Natural killer cell (primary cell): ENCODE measurements around the gene G0S2. TPM values are rescaled to one million over a fixed set of nuclear protein-coding genes. Genes with fewer than 3 reads are reported as not detected.
"Not testable (repeated sequence)": the region's sequence is repeated elsewhere in the genome, so short reads cannot be mapped to it uniquely, and the experiment has no call there.

Source experiments
- ATAC-seq, 3 donors: fragments of 150-1000 bp in 2 of 3; fragments of 200-7000 bp in 1 of 3; cut with Tn5 transposase; 1 replicate in 1 of 3; 2 replicates in 2 of 3; pipeline ENCODE4 v1.10.0; 2021; ENCODE audit warnings: mild to moderate bottlenecking in 2 of 3, moderate library complexity in 2 of 3
- DNase-seq, 2 donors: peaks; one replicate each; pipeline versions ENCODE4 v3.0.0 to v3.0.0-alpha.2; 2013 to 2021; ENCODE audit warnings: mixed read lengths in 1 of 2
- H3K27ac ChIP-seq: one replicate; pipeline ENCODE4 v1.5.1; 2013; ENCODE audit warnings: mild to moderate bottlenecking, low read length
- H3K27me3 ChIP-seq: one replicate; pipeline ENCODE4 v1.6.1; 2013; ENCODE audit warnings: low read length; ENCODE audit not compliant: control insufficient read depth, insufficient read depth
- H3K36me3 ChIP-seq: one replicate; pipeline ENCODE4 v1.6.1; 2013; ENCODE audit warnings: low read length; ENCODE audit not compliant: control insufficient read depth, insufficient read depth
- H3K4me1 ChIP-seq: one replicate; pipeline ENCODE4 v1.6.1; 2013; ENCODE audit warnings: low read length; ENCODE audit not compliant: control insufficient read depth, insufficient read depth
- H3K4me3 ChIP-seq: one replicate; pipeline ENCODE4 v1.5.1; 2013; ENCODE audit warnings: low read length
- H3K9me3 ChIP-seq: one replicate; pipeline ENCODE4 v1.6.1; 2013; ENCODE audit warnings: low read length; ENCODE audit not compliant: control insufficient read depth, insufficient read depth
- H3K27ac Mint-ChIP-seq, 2 donors: one replicate each; pipeline ENCODE4 v1.8.0; 2022; ENCODE audit warnings: mild to moderate bottlenecking in 2 of 2, mixed read lengths in 2 of 2, moderate library complexity in 1 of 2
- H3K27me3 Mint-ChIP-seq, 2 donors: one replicate each; pipeline ENCODE4 v1.8.0; 2022; ENCODE audit warnings: low read depth in 2 of 2, mixed read lengths in 2 of 2
- H3K36me3 Mint-ChIP-seq: one replicate; pipeline ENCODE4 v1.8.0; 2022; ENCODE audit warnings: mixed read lengths
- H3K4me1 Mint-ChIP-seq, 2 donors: one replicate each; pipeline ENCODE4 v1.8.0; 2022; ENCODE audit warnings: mixed read lengths in 2 of 2
- H3K4me3 Mint-ChIP-seq: one replicate; pipeline ENCODE4 v1.8.0; 2022; ENCODE audit warnings: mild to moderate bottlenecking, moderate library complexity, mixed read lengths
- H3K9me3 Mint-ChIP-seq, 2 donors: one replicate each; pipeline ENCODE4 v1.8.0; 2022; ENCODE audit warnings: mixed read lengths in 2 of 2
- WGBS: methylation state at CpG from one replicate; pipeline ENCODE4 v1.1.7; 2013; ENCODE audit warnings: missing lambda C conversion rate; ENCODE audit not compliant: insufficient coverage; 5-methylcytosine and 5-hydroxymethylcytosine counted together
- intact Hi-C: fragments of 100-400 bp; cut with micrococcal nuclease; formaldehyde crosslinking; loops from one replicate; pipeline ENCODE4 v1.14.2; 2022
- total RNA-seq, 4 donors: library from RNA; stranded (reverse); fragments of 120-200 nt in 1 of 4; gene quantifications; one replicate each; pipeline versions ENCODE4 v1.2.3 to v1.2.4, GENCODE V29; 2013 to 2022
- TF ChIP-seq, protein P1 (sequence below): fragments of 200-600 bp; IDR thresholded peaks from one replicate; pipeline ENCODE4 v1.8.0; 2022; ENCODE audit warnings: antibody characterized with exemption

Gene G0S2
- total RNA-seq, 3 donors from 2014 or later (not counting 1 experiment from before 2014, with no cell fraction given): 15.3 to 132 (median 22.0) TPM

GRCh38 chr1:209696673-209697072 is 21.5 kb downstream of the G0S2 start:
- Mint-ChIP-seq H3K9me3 (no peaks in the 10 kb centered on the region), H3K4me3 (no peak overlapping the region), H3K4me1 (peaks cover 9 to 11% of the 10 kb centered on the region in 2 donors), H3K36me3 (no peaks in the 10 kb centered on the region), H3K27me3 (peaks cover 0 to 5% of the 10 kb centered on the region in 2 donors), H3K27ac (no peak overlapping the region)
- no peak for ATAC-seq
- Histone ChIP-seq H3K36me3 (no peaks in the 10 kb centered on the region), H3K9me3 (no peaks in the 10 kb centered on the region), H3K4me1 (no peaks in the 10 kb centered on the region), H3K4me3 (no peak overlapping the region), H3K27ac (no peak overlapping the region), H3K27me3 (no peaks in the 10 kb centered on the region)
- intact Hi-C loops: no loop called here
- DNase-seq: no peak
- TF ChIP-seq, protein P1, sequence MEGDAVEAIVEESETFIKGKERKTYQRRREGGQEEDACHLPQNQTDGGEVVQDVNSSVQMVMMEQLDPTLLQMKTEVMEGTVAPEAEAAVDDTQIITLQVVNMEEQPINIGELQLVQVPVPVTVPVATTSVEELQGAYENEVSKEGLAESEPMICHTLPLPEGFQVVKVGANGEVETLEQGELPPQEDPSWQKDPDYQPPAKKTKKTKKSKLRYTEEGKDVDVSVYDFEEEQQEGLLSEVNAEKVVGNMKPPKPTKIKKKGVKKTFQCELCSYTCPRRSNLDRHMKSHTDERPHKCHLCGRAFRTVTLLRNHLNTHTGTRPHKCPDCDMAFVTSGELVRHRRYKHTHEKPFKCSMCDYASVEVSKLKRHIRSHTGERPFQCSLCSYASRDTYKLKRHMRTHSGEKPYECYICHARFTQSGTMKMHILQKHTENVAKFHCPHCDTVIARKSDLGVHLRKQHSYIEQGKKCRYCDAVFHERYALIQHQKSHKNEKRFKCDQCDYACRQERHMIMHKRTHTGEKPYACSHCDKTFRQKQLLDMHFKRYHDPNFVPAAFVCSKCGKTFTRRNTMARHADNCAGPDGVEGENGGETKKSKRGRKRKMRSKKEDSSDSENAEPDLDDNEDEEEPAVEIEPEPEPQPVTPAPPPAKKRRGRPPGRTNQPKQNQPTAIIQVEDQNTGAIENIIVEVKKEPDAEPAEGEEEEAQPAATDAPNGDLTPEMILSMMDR: no peak

DNA sequence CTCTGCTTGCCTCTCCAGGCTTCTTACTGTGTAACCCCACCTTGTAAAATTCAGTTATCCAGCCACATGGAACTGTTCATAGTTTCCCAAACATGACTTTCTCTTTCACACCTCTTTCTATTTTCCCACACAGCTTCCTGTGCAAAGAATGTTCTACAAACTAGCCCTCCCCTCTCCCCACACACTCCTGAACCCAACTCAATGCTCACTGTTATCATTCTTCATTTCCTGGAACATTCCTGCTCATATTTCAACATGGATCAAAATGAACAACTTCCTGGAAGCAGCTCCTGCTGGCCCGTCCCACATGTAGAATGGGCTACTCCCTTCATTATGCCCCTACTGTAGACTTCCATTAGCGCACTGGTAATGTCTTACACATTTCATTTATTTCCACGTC is 21.9 kb downstream of the G0S2 start:
- 98% methylated on average over 2 of the region's 3 CpGs for WGBS
- Mint-ChIP-seq H3K27me3 (peaks cover 0 to 7% of the 10 kb centered on the region in 2 donors), H3K4me1 (peaks cover 9 to 11% of the 10 kb centered on the region in 2 donors), H3K27ac (no peak overlapping the region), H3K4me3 (no peak overlapping the region), H3K9me3 (no peaks in the 10 kb centered on the region), H3K36me3 (no peaks in the 10 kb centered on the region)
- intact Hi-C loops: no loop called here
- TF ChIP-seq, protein P1: no peak
- no peaks in the 10 kb centered on the region for H3K9me3 ChIP-seq
- H3K4me1 ChIP-seq: no peaks in the 10 kb centered on the region
- H3K27ac ChIP-seq: no peak overlapping the region
- H3K4me3 ChIP-seq: no peak overlapping the region
- no peaks in the 10 kb centered on the region for H3K36me3 ChIP-seq
- no peaks in the 10 kb centered on the region for H3K27me3 ChIP-seq
- no peak for ATAC-seq
- DNase-seq: no peak

- ATAC-seq, H3K36me3 Mint-ChIP-seq, H3K4me3 Mint-ChIP-seq, intact Hi-C loops, H3K4me1 ChIP-seq, H3K4me1 Mint-ChIP-seq, H3K27ac ChIP-seq, H3K4me3 ChIP-seq, H3K9me3 ChIP-seq, H3K27ac Mint-ChIP-seq, H3K36me3 ChIP-seq, H3K27me3 Mint-ChIP-seq, H3K27me3 ChIP-seq, DNase-seq, H3K9me3 Mint-ChIP-seq: not testable (repeated sequence)
Measured at GRCh38 chr1:209700686-209701085, 25.5 kb downstream of the G0S2 start.

DNA sequence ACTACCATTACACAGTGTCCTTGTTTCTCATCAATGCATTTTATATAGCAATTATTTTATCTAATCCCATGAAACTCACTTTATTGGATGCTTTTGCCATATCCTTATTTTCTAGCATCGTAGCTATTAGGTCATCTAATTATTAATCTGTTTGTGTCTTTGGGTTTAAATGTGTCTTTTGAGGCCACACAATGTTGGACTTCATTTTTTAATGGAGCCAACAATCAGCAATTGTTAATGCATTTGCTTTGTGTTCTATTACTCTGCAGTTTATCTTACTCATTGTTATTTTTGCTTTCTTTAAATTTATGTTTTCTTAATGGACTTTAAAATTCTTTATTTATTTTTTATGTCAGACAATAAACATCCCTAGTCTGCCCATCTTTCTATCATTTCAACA is 27.6 kb downstream of the G0S2 start:
- WGBS: 100% methylated on average over 1 of the region's 1 CpG
- intact Hi-C loops: no loop called here
- Histone ChIP-seq H3K4me1 (no peaks in the 10 kb centered on the region), H3K9me3 (no peaks in the 10 kb centered on the region), H3K27ac (no peak overlapping the region), H3K4me3 (no peak overlapping the region), H3K36me3 (no peaks in the 10 kb centered on the region), H3K27me3 (peaks cover 2% of the 10 kb centered on the region)
- H3K27me3 Mint-ChIP-seq: peaks cover 8 to 9% of the 10 kb centered on the region in 2 donors
- no peaks in the 10 kb centered on the region for H3K36me3 Mint-ChIP-seq
- ATAC-seq (no peak), DNase-seq (no peak)
- H3K4me1 Mint-ChIP-seq: no peaks in the 10 kb centered on the region
- no peaks in the 10 kb centered on the region for H3K9me3 Mint-ChIP-seq
- no peak overlapping the region for H3K27ac Mint-ChIP-seq
- TF ChIP-seq, protein P1: no peak
- no peak overlapping the region for H3K4me3 Mint-ChIP-seq
